Activated T-cell treated with anti-CD3 and anti-CD28 coated beads, Interleukin-2, amount 50 U/mL, for 4 hours (primary cell): Measurements from ENCODE around the gene MEN1. TPM values are rescaled to one million over a fixed set of nuclear protein-coding genes. Genes with fewer than 3 reads are reported as not detected.
A peak's percentile ranks its signal among the peaks of the same experiment; 100 is the strongest.
"Not testable (repeated sequence)": the region's sequence is repeated elsewhere in the genome, so short reads cannot be mapped to it uniquely, and the experiment has no call there.

ENCODE experiments used
- ATAC-seq, 2 donors: fragments of 200-7000 bp; cut with Tn5 transposase; one replicate each; pipeline ENCODE4 v1.10.0; 2021
- DNase-seq: peaks from one replicate; pipeline ENCODE4 v3.0.0-alpha.2; 2020
- H3K27me3 Mint-ChIP-seq: one replicate; pipeline ENCODE4 v1.8.0; 2021; ENCODE audit warnings: low read depth, mixed read lengths
- H3K36me3 Mint-ChIP-seq: one replicate; pipeline ENCODE4 v1.8.0; 2022; ENCODE audit warnings: mixed read lengths; ENCODE audit not compliant: insufficient read depth
- H3K4me1 Mint-ChIP-seq: one replicate; pipeline ENCODE4 v1.8.0; 2021; ENCODE audit warnings: low read depth, mixed read lengths
- H3K4me3 Mint-ChIP-seq: one replicate; pipeline ENCODE4 v1.8.0; 2021; ENCODE audit warnings: mild to moderate bottlenecking, moderate library complexity, mixed read lengths
- H3K9me3 Mint-ChIP-seq: one replicate; pipeline ENCODE4 v1.8.0; 2021; ENCODE audit warnings: mixed read lengths
- total RNA-seq, 3 donors: library from RNA; stranded (reverse); gene quantifications; one replicate each; pipeline ENCODE4 v1.2.1, GENCODE V29; 2021

Gene MEN1
- total RNA-seq, 3 donors from 2014 or later = 50.7 to 61.2 (median 53.6) TPM

DNA sequence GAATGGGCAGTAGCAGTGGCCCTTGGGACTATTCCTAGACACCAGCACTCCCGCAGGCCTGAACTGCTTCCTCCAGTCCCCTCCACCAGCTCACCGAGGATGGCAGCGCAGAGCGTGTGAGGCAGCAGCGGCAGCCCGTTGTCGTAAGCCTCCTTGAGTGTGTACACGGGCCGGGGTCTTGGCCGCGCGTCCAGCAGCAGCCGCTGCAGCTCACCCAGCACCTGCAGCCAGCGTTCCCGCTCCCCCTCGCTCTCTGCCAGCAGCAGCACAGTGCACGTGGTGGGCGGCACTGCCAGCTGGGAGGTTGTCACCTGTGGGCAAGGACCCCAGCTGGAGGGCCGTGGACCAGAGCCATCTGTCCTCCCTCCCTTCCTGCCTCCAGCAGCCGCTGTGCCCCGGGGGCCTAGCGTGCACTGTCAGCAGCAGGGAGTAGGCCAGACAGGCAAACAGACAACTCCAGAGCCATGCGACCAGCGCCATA is 21.1 kb upstream of the MEN1 start:
- H3K27me3 Mint-ChIP-seq = no peaks in the 10 kb centered on the region
- no peaks in the 10 kb centered on the region for H3K9me3 Mint-ChIP-seq
- H3K4me1 Mint-ChIP-seq = no peaks in the 10 kb centered on the region
- peaks cover 5% of the 10 kb centered on the region for H3K36me3 Mint-ChIP-seq
- ATAC-seq (no peak), DNase-seq (no peak)
- H3K4me3 Mint-ChIP-seq = no peak overlapping the region

DNA sequence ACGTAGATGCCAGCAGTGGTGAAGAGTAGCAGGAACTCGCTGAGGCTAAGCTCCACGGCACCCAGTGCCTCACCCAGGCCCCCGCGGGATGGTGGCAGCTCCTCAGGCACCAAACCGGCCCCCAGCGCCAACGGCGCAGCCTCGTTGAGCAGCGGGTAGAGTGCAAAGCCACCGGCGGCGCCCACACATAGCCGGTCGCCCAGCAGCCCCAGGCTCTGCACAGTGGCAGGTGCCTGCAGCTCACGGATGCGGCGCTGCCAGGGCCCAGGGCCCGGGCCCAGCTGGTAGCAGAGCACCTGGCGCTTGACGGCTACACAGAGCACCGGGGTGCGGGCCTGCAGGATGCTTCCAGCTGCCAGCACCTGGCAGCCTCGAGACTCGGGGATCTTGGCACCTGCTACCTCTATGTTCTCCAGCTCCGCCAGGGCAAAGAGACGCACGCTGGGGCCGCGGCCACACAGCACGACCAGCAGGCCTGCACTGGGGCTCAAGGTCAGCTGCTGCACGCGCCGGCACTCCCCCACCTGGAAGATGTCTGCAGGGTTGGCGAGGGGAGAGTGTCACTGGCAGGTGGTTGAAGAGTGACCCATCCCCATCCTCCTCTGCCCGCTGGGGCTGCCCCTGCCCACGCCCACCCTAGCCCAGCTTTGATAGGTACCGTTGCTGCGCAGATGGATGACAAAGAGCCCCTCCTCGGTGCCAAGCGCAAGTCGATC is 19.3 kb upstream of the MEN1 start:
- no peak for DNase-seq
- no peaks in the 10 kb centered on the region for H3K9me3 Mint-ChIP-seq
- H3K27me3 Mint-ChIP-seq = no peaks in the 10 kb centered on the region
- no peak for ATAC-seq
- no peaks in the 10 kb centered on the region for H3K4me1 Mint-ChIP-seq
- H3K4me3 Mint-ChIP-seq = no peak overlapping the region
- peaks cover 9% of the 10 kb centered on the region for H3K36me3 Mint-ChIP-seq

DNA sequence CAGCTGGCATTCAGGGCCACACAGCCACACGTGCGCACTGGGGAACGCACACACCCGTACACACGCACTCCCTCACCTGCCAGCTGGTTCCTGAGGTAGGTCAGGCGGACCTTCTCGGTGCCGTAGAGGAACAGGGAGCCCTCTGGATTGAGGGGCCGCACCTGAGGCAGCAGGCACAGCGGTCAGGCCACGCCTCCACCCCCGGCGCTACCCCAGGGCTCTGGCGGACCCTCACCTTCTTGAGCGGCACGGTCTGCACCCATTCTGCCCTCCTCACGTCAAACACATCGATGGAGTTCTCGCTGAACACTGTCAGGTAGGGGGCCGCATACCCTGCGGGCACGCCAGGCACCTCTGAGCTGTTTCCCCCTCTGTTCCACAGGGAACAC is 17.1 kb upstream of the MEN1 start:
- Mint-ChIP-seq H3K27me3 (no peaks in the 10 kb centered on the region), H3K9me3 (no peaks in the 10 kb centered on the region), H3K4me1 (no peaks in the 10 kb centered on the region), H3K4me3 (no peak overlapping the region), H3K36me3 (peaks cover 9% of the 10 kb centered on the region)
- DNase-seq (no peak), ATAC-seq (no peak)

DNA sequence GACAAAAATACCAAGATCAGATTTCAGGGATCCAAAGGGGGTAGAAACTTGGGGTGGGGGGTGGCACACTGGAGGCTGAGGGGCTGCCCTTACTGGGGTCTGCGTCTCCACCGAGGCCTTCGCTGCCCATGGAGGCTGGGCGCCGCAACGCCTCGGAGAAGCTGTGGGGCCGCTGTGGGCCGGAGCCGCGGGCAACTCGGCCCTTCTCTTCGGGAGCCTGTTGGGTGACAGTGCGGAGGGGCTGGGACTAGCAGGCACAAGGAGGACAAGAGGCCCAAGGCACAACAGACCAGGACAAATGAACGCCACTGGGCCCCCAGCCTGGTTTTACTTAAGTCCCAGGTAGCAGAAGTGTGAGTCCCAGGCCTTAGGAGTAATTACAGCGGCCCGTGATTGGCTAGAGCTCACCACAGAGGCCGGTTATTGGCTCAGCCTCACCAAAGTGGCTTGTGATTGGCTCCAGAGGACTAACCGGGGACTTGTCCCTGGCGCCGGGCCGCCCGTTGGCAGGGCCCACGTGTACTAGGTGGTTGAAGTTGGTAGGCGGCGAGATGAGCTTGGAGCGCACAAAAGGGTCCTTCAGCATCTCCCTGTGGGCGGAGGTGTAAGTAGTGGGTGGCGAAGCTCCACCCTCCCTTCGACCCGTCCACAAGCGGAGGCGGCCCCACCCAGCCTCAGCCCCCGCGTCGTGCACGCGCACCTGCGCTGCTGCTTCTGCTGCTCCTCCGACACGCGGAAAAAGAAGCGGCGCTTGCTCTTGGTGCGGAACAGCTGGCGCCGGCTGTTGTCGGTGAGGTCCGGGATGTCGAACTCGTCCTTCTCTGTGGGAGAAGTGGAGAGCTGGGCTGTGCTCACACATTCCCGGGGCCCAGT is 16.5 kb upstream of the MEN1 start:
- Mint-ChIP-seq H3K9me3 (no peaks in the 10 kb centered on the region), H3K4me1 (no peaks in the 10 kb centered on the region), H3K4me3 (no peak overlapping the region), H3K27me3 (no peaks in the 10 kb centered on the region), H3K36me3 (peaks cover 9% of the 10 kb centered on the region)
- DNase-seq (no peak), ATAC-seq (no peak)

DNA sequence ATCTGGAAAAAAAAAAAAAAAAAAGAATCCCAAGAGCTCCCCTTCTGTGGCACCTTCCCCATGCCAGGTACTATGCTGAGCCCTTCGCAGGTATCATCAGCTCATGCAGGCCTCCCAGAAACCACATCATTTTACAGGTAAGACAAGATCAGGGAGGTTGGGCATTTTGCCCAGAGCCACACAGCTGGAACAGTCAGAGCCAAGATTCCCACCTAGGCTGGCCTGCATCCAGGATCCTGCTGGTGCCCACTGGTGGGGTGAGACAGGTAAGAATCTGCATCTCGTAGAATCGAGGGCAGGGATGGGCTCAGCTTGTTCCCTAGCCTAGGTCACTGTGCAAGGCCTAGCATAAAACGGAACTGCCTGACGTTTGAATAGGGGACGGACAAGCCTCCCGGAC is 15.7 kb upstream of the MEN1 start:
- Mint-ChIP-seq H3K36me3 (peaks cover 9% of the 10 kb centered on the region), H3K27me3 (no peaks in the 10 kb centered on the region), H3K9me3 (no peaks in the 10 kb centered on the region), H3K4me3 (no peak overlapping the region), H3K4me1 (no peaks in the 10 kb centered on the region)
- ATAC-seq (no peak), DNase-seq (no peak)

DNA sequence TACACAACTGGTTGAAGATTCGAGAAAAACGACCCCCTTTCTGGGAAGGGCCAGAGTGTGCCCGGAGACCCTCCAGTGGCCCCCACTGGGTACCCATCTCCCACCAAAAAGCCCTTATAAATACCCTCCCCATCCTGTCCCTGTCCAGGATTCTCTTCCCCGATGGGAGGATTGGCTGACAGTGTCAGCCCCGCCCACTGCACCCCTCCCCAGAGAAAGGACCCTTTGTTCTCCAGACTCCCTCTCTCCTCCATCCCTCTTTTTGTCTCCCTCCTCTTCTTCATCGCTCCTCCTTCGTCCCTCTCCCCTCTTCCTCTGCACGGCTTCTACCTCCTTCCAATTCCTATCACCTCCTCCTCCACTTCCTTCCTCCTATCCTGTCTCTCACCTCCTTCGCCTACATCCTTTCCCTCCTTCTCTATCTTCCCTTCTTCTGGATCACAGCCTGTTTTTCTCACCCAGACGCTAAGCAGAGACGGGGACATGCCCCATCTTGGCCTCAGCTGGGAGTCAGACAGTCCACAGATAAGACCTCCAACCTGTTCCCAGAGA is 13.3 kb upstream of the MEN1 start:
- no peaks in the 10 kb centered on the region for H3K27me3 Mint-ChIP-seq
- no peak for ATAC-seq
- no peak for DNase-seq
- H3K4me1 Mint-ChIP-seq = no peaks in the 10 kb centered on the region
- no peak overlapping the region for H3K4me3 Mint-ChIP-seq
- H3K36me3 Mint-ChIP-seq = peaks cover 9% of the 10 kb centered on the region
- H3K9me3 Mint-ChIP-seq = no peaks in the 10 kb centered on the region

DNA sequence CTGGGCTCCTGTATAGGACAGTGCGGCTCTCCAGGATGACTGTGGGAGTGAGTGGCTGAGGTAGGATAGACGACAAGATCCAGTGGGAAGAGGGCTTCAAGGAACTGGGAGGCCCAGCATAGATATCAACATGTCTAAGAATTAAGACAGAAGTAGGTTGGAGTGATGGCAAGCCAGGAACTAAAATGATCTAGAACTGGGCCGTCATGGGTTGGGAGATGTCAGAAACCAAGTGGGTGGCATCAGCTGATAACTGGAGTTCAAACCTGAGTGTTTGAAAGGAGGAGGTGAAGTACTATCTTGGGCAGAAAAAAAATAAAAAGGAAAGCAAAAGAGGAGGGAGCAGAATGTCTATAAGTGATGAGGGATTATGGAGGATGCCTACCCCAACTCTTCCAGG is 7.1 kb upstream of the MEN1 start:
- ATAC-seq (no peak), DNase-seq (no peak)
- H3K9me3 Mint-ChIP-seq = no peaks in the 10 kb centered on the region
- no peak overlapping the region for H3K4me3 Mint-ChIP-seq
- H3K36me3 Mint-ChIP-seq = no peaks in the 10 kb centered on the region
- no peaks in the 10 kb centered on the region for H3K4me1 Mint-ChIP-seq
- H3K27me3 Mint-ChIP-seq = no peaks in the 10 kb centered on the region

DNA sequence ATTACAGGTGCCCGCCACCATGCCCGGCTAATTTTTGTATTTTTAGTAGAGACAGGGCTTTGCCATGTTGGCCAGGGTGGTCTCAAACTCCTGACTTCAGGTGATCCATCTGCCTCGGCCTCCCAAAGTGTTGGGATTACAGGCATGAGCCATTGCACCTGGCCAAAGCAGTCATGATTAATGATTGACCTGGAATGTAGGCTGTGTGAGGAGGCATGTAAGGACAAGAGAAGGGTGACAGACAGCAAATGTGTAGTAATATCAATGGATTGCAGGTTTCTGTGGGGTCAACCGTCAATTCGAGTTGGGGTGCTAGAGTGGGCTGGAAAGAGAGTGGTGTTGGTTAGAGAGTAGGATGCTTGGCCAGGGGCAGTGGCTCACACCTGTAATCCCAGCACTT is 5.1 kb upstream of the MEN1 start:
- H3K36me3 Mint-ChIP-seq, ATAC-seq, H3K4me1 Mint-ChIP-seq, H3K9me3 Mint-ChIP-seq, DNase-seq, H3K4me3 Mint-ChIP-seq, H3K27me3 Mint-ChIP-seq: not testable (repeated sequence)

DNA sequence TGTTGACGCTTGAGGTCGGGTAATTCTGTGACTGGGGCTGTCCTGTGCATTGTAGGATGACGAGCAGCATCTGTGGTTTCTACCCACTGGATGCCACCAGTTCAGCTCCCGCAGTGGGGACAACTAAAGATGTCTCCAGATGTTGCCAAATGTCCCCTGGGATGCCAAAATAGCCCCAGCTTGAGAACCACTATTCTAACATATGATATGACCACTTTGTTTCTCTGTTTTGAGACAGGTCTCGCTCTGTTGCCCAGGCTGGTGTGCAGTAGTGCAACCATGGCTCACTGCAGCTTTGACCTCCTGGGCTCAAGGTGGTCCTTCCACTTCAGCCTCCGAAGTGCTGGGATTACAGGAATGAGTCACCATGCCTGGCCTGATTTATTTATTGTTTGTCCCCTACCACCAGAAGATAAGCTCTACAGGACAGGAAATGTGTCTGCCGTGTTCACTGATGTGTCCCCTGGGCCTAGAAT is 4.4 kb upstream of the MEN1 start:
- H3K9me3 Mint-ChIP-seq = no peaks in the 10 kb centered on the region
- H3K4me3 Mint-ChIP-seq = no peak overlapping the region
- DNase-seq (no peak), ATAC-seq (no peak)
- H3K4me1 Mint-ChIP-seq = peaks cover 6% of the 10 kb centered on the region
- H3K36me3 Mint-ChIP-seq = no peaks in the 10 kb centered on the region
- no peaks in the 10 kb centered on the region for H3K27me3 Mint-ChIP-seq

DNA sequence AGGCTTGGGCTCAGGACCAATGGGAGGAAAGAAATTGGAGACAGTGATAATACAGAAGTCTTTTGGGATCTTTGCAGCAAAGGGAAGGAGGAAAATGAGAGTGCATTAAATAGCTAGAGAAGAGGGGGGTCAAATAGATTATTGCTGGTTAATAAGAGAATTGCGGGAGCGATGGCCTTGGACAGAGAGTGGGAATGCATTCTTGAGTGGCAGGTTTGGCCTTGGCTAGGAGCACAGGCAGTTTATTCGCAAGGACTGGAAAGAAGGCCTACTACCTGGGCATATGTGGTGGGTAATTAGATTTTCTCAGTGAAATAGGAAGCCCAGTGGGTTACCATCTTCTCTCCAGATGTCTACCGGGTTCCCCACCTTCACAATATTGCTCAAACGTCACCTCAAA is 3.5 kb upstream of the MEN1 start:
- ATAC-seq (no peak), DNase-seq (no peak)
- Mint-ChIP-seq H3K4me1 (peaks cover 12% of the 10 kb centered on the region), H3K4me3 (no peak overlapping the region), H3K27me3 (no peaks in the 10 kb centered on the region), H3K36me3 (no peaks in the 10 kb centered on the region), H3K9me3 (no peaks in the 10 kb centered on the region)

DNA sequence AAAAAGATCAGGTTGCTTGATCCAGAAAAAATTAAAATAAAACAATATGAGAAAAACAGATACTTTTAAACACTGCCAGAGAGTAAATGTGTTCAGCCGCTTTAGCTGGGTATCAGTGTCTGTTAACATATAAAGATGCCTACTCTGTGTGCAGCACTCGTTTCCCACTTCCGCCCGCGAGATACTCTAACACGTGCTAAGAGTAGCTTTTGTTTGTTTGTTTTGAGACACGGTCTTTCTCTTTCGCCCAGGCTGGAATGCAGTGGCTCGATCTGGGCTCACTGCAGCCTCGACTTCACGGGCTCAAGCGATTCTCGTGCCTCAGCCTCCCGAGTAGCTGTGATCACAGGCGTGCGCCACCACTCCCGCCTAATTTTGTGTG is 531 bp upstream of the MEN1 start:
- peak overlapping the region; percentile 96 for H3K4me3 Mint-ChIP-seq
- peaks cover 15% of the 10 kb centered on the region for H3K4me1 Mint-ChIP-seq
- peaks cover 13% of the 10 kb centered on the region for H3K36me3 Mint-ChIP-seq
- ATAC-seq (peak; percentile 25 to 36), DNase-seq (peak; percentile 26)
- H3K9me3 Mint-ChIP-seq = no peaks in the 10 kb centered on the region
- no peaks in the 10 kb centered on the region for H3K27me3 Mint-ChIP-seq

DNA sequence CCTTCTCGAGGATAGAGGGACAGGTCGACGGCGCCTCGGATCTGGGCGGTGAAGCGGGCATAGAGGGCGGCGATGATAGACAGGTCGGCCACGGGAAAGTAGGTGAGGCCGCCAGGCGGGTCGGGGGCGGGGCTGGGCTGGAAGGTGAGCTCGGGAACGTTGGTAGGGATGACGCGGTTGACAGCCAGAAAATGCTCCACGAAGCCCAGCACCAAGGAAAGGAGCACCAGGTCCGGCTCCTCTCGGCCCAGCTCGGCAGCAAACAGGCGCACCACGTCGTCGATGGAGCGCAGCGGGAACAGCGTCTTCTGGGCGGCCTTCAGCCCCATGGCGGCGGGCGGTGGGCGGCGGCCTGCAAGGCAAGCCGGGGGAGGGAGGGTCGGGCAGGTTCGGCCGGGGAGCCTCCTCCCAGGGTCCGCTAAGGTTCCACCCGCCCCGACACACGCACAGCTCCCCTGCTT is 540 bp downstream of the MEN1 start:
- H3K9me3 Mint-ChIP-seq = no peaks in the 10 kb centered on the region
- DNase-seq (no peak), ATAC-seq (peak; percentile 29)
- peaks cover 14% of the 10 kb centered on the region for H3K36me3 Mint-ChIP-seq
- peak overlapping the region; percentile 96 for H3K4me3 Mint-ChIP-seq
- no peaks in the 10 kb centered on the region for H3K27me3 Mint-ChIP-seq
- peaks cover 15% of the 10 kb centered on the region for H3K4me1 Mint-ChIP-seq

DNA sequence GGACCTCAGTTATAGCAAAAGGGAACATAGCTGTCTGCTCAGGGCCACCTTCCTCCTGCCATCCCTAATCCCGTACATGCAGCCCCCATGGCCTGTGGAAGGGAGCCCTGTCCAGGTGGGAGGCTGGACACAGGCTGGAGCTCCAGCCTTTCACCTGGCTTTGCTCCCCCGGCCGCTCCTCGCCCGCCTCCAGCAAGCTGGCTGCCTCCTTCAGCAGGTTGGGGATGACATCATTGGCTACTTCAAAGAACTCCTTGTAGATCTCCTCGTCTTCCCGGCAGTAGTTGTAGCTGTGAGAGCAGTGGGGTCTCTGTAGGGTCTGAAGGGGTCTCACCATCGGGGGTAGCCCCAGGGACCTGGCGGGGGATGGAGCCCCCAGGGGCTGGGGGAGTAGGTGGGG is 4.9 kb downstream of the MEN1 start:
- no peak for DNase-seq
- H3K36me3 Mint-ChIP-seq = peaks cover 16% of the 10 kb centered on the region
- ATAC-seq = no peak
- H3K9me3 Mint-ChIP-seq = no peaks in the 10 kb centered on the region
- peak overlapping the region; percentile 33 for H3K4me3 Mint-ChIP-seq
- H3K4me1 Mint-ChIP-seq = peaks cover 33% of the 10 kb centered on the region
- H3K27me3 Mint-ChIP-seq = no peaks in the 10 kb centered on the region

DNA sequence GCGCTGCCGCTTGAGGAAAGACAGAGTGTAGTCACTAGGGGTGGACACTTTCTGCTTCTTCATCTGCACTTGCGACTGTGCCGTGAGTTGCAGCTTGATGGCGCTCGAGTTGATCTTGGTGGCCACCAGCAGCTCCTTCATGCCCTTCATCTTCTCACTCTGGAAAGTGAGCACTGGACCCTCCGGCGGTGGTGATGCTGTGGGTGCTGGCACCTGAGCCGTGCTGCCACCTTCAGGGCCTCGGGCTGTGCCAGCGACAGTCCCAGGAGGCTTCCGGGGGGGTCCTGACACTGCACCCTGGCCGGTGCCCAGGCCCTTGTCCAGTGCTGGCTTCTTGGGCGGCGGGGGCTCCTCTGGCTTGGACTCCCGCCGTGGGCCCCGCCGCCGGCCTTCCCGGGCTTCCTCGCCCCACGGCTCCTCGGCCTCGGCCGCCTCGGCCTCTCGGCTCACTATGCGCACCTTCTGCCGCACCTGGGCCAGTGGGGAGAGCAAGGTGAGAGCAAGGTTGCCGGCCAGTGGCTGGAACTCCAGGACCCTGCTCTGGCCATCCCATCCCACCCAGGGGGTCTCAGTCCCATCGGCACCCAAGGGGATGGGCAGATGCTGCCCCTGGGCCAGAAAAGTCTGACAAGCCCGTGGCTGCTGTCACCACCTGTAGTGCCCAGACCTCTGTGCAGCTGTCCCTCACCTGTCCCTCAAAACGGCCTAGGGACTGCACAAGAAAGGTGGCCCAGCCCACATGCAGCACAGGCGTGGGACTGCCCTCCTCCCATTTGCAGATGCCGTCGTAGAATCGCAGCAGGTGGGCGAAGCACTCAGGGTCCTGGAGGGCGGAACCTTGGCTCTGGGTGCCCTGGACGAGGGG is 5.8 kb downstream of the MEN1 start:
- Mint-ChIP-seq H3K4me3 (peak overlapping the region; percentile 87), H3K9me3 (no peaks in the 10 kb centered on the region), H3K36me3 (peaks cover 16% of the 10 kb centered on the region), H3K27me3 (no peaks in the 10 kb centered on the region), H3K4me1 (peaks cover 32% of the 10 kb centered on the region)
- no peak for DNase-seq
- no peak for ATAC-seq
